HS-5 (cell line): ENCODE measurements around the gene MTERF2.
A peak's percentile ranks its signal among the peaks of the same experiment; 100 is the strongest.

Source experiments
- DNase-seq: peaks from one replicate; pipeline ENCODE4 v3.0.0-alpha.2; 2012; ENCODE audit warnings: low read depth

MTERF2 gene

GRCh38 chr12:106987846-106988245 lies 900 bp upstream of the MTERF2 start:
- DNase-seq, result no peak

GRCh38 chr12:106986135-106986534 lies 811 bp downstream of the MTERF2 start:
- DNase-seq, result no peak

GRCh38 chr12:106985479-106985878 lies 1.5 kb downstream of the MTERF2 start:
- no peak for DNase-seq

GRCh38 chr12:106984588-106985137 lies 2.3 kb downstream of the MTERF2 start:
- DNase-seq, result no peak

- DNase-seq, result no peak
These were observed 4.7 kb downstream of the MTERF2 start for GRCh38 chr12:106982229-106982628.

- no peak for DNase-seq
These were observed 5.2 kb downstream of the MTERF2 start for GRCh38 chr12:106981788-106982187.

- DNase-seq, result no peak
These were observed 6.0 kb downstream of the MTERF2 start for GRCh38 chr12:106980944-106981343.

- DNase-seq, result no peak
These were observed 8.7 kb downstream of the MTERF2 start for GRCh38 chr12:106978035-106978800.

- DNase-seq, result no peak
These were observed 10.3 kb downstream of the MTERF2 start for GRCh38 chr12:106976668-106977067.

- DNase-seq, result no peak
These were observed 10.8 kb downstream of the MTERF2 start for GRCh38 chr12:106975993-106976658.

- no peak for DNase-seq
These were observed 11.8 kb downstream of the MTERF2 start for GRCh38 chr12:106975098-106975497.

- no peak for DNase-seq
These were observed 12.4 kb downstream of the MTERF2 start for GRCh38 chr12:106974511-106974910.

GRCh38 chr12:106973545-106973944 lies 13.4 kb downstream of the MTERF2 start:
- no peak for DNase-seq

GRCh38 chr12:106971065-106971464 lies 15.9 kb downstream of the MTERF2 start:
- DNase-seq, result no peak

GRCh38 chr12:106964526-106964925 lies 22.4 kb downstream of the MTERF2 start:
- DNase-seq, result no peak

- no peak for DNase-seq
These were observed 24.7 kb downstream of the MTERF2 start for GRCh38 chr12:106962286-106962685.

- DNase-seq, result no peak
These were observed 26.5 kb downstream of the MTERF2 start for GRCh38 chr12:106960443-106960842.

- no peak for DNase-seq
These were observed 29.4 kb downstream of the MTERF2 start for GRCh38 chr12:106957583-106957982.

GRCh38 chr12:106956048-106956578 lies 30.8 kb downstream of the MTERF2 start:
- DNase-seq, result no peak

GRCh38 chr12:106955377-106956047 lies 31.4 kb downstream of the MTERF2 start, which contains the start of gene TMEM263:
TSS of gene TMEM263 (plus strand) at chr12:106955907. CDS start at chr12:106967117, 11,210 bp downstream.
- peak; percentile 78 for DNase-seq

GRCh38 chr12:106954462-106955376 lies 32.2 kb downstream of the MTERF2 start:
- DNase-seq, result no peak
